Measurements from ENCODE around the gene SLC20A1. TPM values are rescaled to one million over a fixed set of nuclear protein-coding genes. Genes with fewer than 3 reads are reported as not detected.

Gene SLC20A1
- total RNA-seq, 1 experiment from 2014 or later, result 403 TPM

- DNase-seq (ENCODE audit: low read depth), result peak; percentile 45
Measured at GRCh38 chr2:112625474-112626114, 20.1 kb upstream of the SLC20A1 start.

- peak; percentile 88 for DNase-seq (ENCODE audit: low read depth)
Measured at GRCh38 chr2:112626604-112627059, 19.1 kb upstream of the SLC20A1 start.

GRCh38 chr2:112627060-112628040 lies 18.4 kb upstream of the SLC20A1 start:
- DNase-seq (ENCODE audit: low read depth), result peak; percentile 98

- DNase-seq (ENCODE audit: low read depth), result no peak
Measured at GRCh38 chr2:112629224-112629623, 16.5 kb upstream of the SLC20A1 start.

GRCh38 chr2:112629823-112630222 lies 15.9 kb upstream of the SLC20A1 start:
- no peak for DNase-seq (ENCODE audit: low read depth)

- no peak for DNase-seq (ENCODE audit: low read depth)
Measured at GRCh38 chr2:112630268-112630667, 15.5 kb upstream of the SLC20A1 start.

GRCh38 chr2:112633708-112634107 lies 12.0 kb upstream of the SLC20A1 start:
- DNase-seq (ENCODE audit: low read depth), result no peak

- DNase-seq (ENCODE audit: low read depth), result no peak
Measured at GRCh38 chr2:112634153-112634873, 11.4 kb upstream of the SLC20A1 start.

- DNase-seq (ENCODE audit: low read depth), result no peak
Measured at GRCh38 chr2:112634874-112635157, 10.9 kb upstream of the SLC20A1 start.

- no peak for DNase-seq (ENCODE audit: low read depth)
Measured at GRCh38 chr2:112636605-112637288, 9.0 kb upstream of the SLC20A1 start.

GRCh38 chr2:112637289-112637660 lies 8.5 kb upstream of the SLC20A1 start:
- no peak for DNase-seq (ENCODE audit: low read depth)

GRCh38 chr2:112639936-112640335 lies 5.8 kb upstream of the SLC20A1 start:
- DNase-seq (ENCODE audit: low read depth), result peak; percentile 50

GRCh38 chr2:112640467-112640799 lies 5.3 kb upstream of the SLC20A1 start:
- no peak for DNase-seq (ENCODE audit: low read depth)

- peak; percentile 99 for DNase-seq (ENCODE audit: low read depth)
Measured at GRCh38 chr2:112640800-112641675, 4.7 kb upstream of the SLC20A1 start.

- no peak for DNase-seq (ENCODE audit: low read depth)
Measured at GRCh38 chr2:112641701-112642100, 4.0 kb upstream of the SLC20A1 start.

GRCh38 chr2:112642561-112642960 lies 3.2 kb upstream of the SLC20A1 start:
- DNase-seq (ENCODE audit: low read depth), result no peak

- DNase-seq (ENCODE audit: low read depth), result peak; percentile 38
Measured at GRCh38 chr2:112642966-112643365, 2.8 kb upstream of the SLC20A1 start.

- DNase-seq (ENCODE audit: low read depth), result no peak
Measured at GRCh38 chr2:112643488-112643887, 2.3 kb upstream of the SLC20A1 start.

- peak; percentile 82 for DNase-seq (ENCODE audit: low read depth)
Measured at GRCh38 chr2:112644155-112644932, 1.4 kb upstream of the SLC20A1 start.

GRCh38 chr2:112644933-112645309 lies 818 bp upstream of the SLC20A1 start:
- DNase-seq (ENCODE audit: low read depth), result no peak

All from HT1080 (cell line).